H1 (cell line): ENCODE results near the gene BTRC. TPM values are rescaled to one million over a fixed set of nuclear protein-coding genes. Genes with fewer than 3 reads are reported as not detected.

Experiments used
- CTCF ChIA-PET: fragments of 300-600 bp; sonication (Branson Sonifier 250); formaldehyde crosslinking; loops from one replicate; lab custom pipeline; 2021; ENCODE audit not compliant: partially characterized antibody; lab: Charles Lee
- POLR2A ChIA-PET: fragments of 300-600 bp; sonication (Branson Sonifier 250); formaldehyde crosslinking; loops from one replicate; lab custom pipeline; 2021; ENCODE audit warnings: inconsistent platforms; ENCODE audit not compliant: partially characterized antibody; lab: Charles Lee
- DNase-seq, 2 experiments: peaks; one replicate each; pipeline versions ENCODE4 v3.0.0 to v3.0.0-alpha.2; 2010 to 2022; ENCODE audit warnings: low spot score in 2 of 2, low read depth in 1 of 2, mixed read lengths in 1 of 2
- FAIRE-seq: peaks from 2 replicates; lab custom pipeline; 2011; peaks lifted over from hg19 to GRCh38; lab: Jason Lieb, UNC
- H2AFZ ChIP-seq: 2 replicates; pipeline ENCODE4 v1.8.1; 2012; ENCODE audit warnings: low read length, inconsistent platforms
- H2AK5ac ChIP-seq: 2 replicates; pipeline ENCODE4 v1.6.1; 2013; ENCODE audit warnings: low read depth, low read length
- H2BK120ac ChIP-seq: replicated peaks from 2 replicates; pipeline ENCODE3; 2013; ENCODE audit warnings: low read depth, low read length, inconsistent platforms
- H2BK12ac ChIP-seq: 2 replicates; pipeline ENCODE4 v1.6.1; 2013; ENCODE audit warnings: low read depth, low read length
- H2BK15ac ChIP-seq: 2 replicates; pipeline ENCODE4 v1.6.1; 2013; ENCODE audit warnings: low read length
- H2BK20ac ChIP-seq: 2 replicates; pipeline ENCODE4 v1.6.1; 2013; ENCODE audit warnings: low read length
- H2BK5ac ChIP-seq: 2 replicates; pipeline ENCODE4 v1.6.1; 2013; ENCODE audit warnings: low read depth, low read length
- H3K14ac ChIP-seq: 2 replicates; pipeline ENCODE4 v1.6.1; 2013; ENCODE audit warnings: inconsistent platforms; ENCODE audit not compliant: insufficient read length
- H3K18ac ChIP-seq: 2 replicates; pipeline ENCODE4 v1.6.1; 2013; ENCODE audit warnings: low read length; ENCODE audit errors: extremely low read depth
- H3K23ac ChIP-seq: 2 replicates; pipeline ENCODE4 v1.6.1; 2013; ENCODE audit warnings: inconsistent platforms; ENCODE audit not compliant: insufficient read length
- H3K23me2 ChIP-seq: 2 replicates; pipeline ENCODE4 v1.6.1; 2013; ENCODE audit warnings: low read depth, low read length
- H3K27ac ChIP-seq: 2 replicates; pipeline ENCODE4 v1.6.1; 2011; ENCODE audit warnings: low read depth, low read length, inconsistent platforms
- H3K27me3 ChIP-seq, 4 experiments: replicated peaks in 1 of 4; 1 replicate in 1 of 4; 2 replicates in 3 of 4; pipeline versions ENCODE4 v1.6.1 to v1.8.1; 2011 to 2013; ENCODE audit warnings: low read length in 3 of 4, mild to moderate bottlenecking in 3 of 4, inconsistent platforms in 2 of 4, mixed read lengths in 2 of 4, moderate library complexity in 1 of 4; ENCODE audit not compliant: control insufficient read depth in 3 of 4, insufficient read depth in 3 of 4; ENCODE audit errors: extremely low read depth in 1 of 4
- H3K36me3 ChIP-seq, 4 experiments: 2 replicates each; pipeline versions ENCODE4 v1.6.1 to v1.8.1; 2011 to 2013; ENCODE audit warnings: mild to moderate bottlenecking in 4 of 4, low read length in 3 of 4, moderate library complexity in 2 of 4, control low read depth in 1 of 4, inconsistent platforms in 1 of 4; ENCODE audit not compliant: insufficient read depth in 4 of 4, control insufficient read depth in 2 of 4
- H3K4ac ChIP-seq: replicated peaks from 2 replicates; pipeline ENCODE3; 2013; ENCODE audit warnings: low read length, low read depth, mixed read lengths, inconsistent platforms; ENCODE audit not compliant: insufficient read length
- H3K4me1 ChIP-seq, 4 experiments: replicated peaks in 1 of 4; 1 replicate in 1 of 4; 2 replicates in 3 of 4; pipeline versions ENCODE4 v1.6.1 to v1.8.1; 2011 to 2013; ENCODE audit warnings: low read length in 3 of 4, inconsistent platforms in 2 of 4, mixed read lengths in 1 of 4; ENCODE audit not compliant: insufficient read depth in 4 of 4, control insufficient read depth in 3 of 4
- H3K4me2 ChIP-seq, 2 experiments: 2 replicates each; pipeline versions ENCODE4 v1.6.1 to v1.8.1; 2011 to 2013; ENCODE audit warnings: low read depth in 2 of 2, low read length in 2 of 2, control low read depth in 1 of 2, inconsistent platforms in 1 of 2, mild to moderate bottlenecking in 1 of 2; ENCODE audit not compliant: insufficient read depth in 1 of 2
- H3K4me3 ChIP-seq, 4 experiments: fragments of 200-600, 300-600 bp in 1 of 4; sonication (generic), shearing (Covaris generic), sonication (Bioruptor Twin) in 1 of 4; 2 replicates each; pipeline versions ENCODE4 v1.5.1 to v1.8.1; 2011 to 2016; ENCODE audit warnings: low read length in 4 of 4, low read depth in 3 of 4, control low read depth in 2 of 4, inconsistent platforms in 2 of 4, mild to moderate bottlenecking in 2 of 4, mixed read lengths in 1 of 4, moderate library complexity in 1 of 4; ENCODE audit not compliant: insufficient read depth in 2 of 4; ENCODE audit errors: extremely low read depth in 1 of 4
- H3K56ac ChIP-seq: replicated peaks from 2 replicates; pipeline ENCODE3; 2013; ENCODE audit warnings: low read depth, mild to moderate bottlenecking, mixed read lengths, low read length, inconsistent platforms; ENCODE audit not compliant: insufficient read length
- H3K79me1 ChIP-seq: 2 replicates; pipeline ENCODE4 v1.6.1; 2013; ENCODE audit warnings: low read depth, low read length, control low read depth
- H3K79me2 ChIP-seq, 2 experiments: 2 replicates each; pipeline versions ENCODE4 v1.6.1 to v1.8.1; 2012 to 2013; ENCODE audit warnings: low read length in 2 of 2, mild to moderate bottlenecking in 2 of 2, inconsistent platforms in 1 of 2; ENCODE audit not compliant: insufficient read depth in 2 of 2, control insufficient read depth in 1 of 2
- H3K9ac ChIP-seq, 4 experiments: replicated peaks in 1 of 4; 1 replicate in 1 of 4; 2 replicates in 3 of 4; pipeline versions ENCODE4 v1.6.1 to v1.8.1; 2011 to 2013; ENCODE audit warnings: low read depth in 3 of 4, low read length in 3 of 4, control low read depth in 2 of 4, mild to moderate bottlenecking in 2 of 4, moderate library complexity in 2 of 4, inconsistent platforms in 1 of 4; ENCODE audit errors: extremely low read depth in 1 of 4
- H3K9me3 ChIP-seq, 2 experiments: 2 replicates each; pipeline versions ENCODE4 v1.6.1 to v1.8.1; 2012 to 2013; ENCODE audit warnings: mild to moderate bottlenecking in 2 of 2, moderate library complexity in 2 of 2, control low read depth in 1 of 2, inconsistent platforms in 1 of 2, low read depth in 1 of 2, low read length in 1 of 2, mixed read lengths in 1 of 2; ENCODE audit not compliant: insufficient read depth in 2 of 2
- H4K20me1 ChIP-seq, 2 experiments: replicated peaks in 1 of 2; 2 replicates each; pipeline versions ENCODE3 to v1.8.1; 2011 to 2013; ENCODE audit warnings: inconsistent platforms in 2 of 2, low read length in 2 of 2, mild to moderate bottlenecking in 1 of 2; ENCODE audit not compliant: insufficient read depth in 2 of 2, control insufficient read depth in 1 of 2
- H4K5ac ChIP-seq: 2 replicates; pipeline ENCODE4 v1.6.1; 2013; ENCODE audit warnings: low read length, low read depth, mixed read lengths, inconsistent platforms; ENCODE audit not compliant: insufficient read length
- H4K8ac ChIP-seq: 2 replicates; pipeline ENCODE4 v1.8.0; 2013; ENCODE audit warnings: mild to moderate bottlenecking, moderate library complexity, low read length, inconsistent platforms; ENCODE audit not compliant: insufficient read depth; ENCODE audit errors: extremely low read depth
- H4K91ac ChIP-seq: replicated peaks from 2 replicates; pipeline ENCODE3; 2013; ENCODE audit warnings: low read length, mixed read lengths, inconsistent platforms; ENCODE audit not compliant: insufficient read length
- CBX8 ChIP-seq: fragments of 300-800, 300-1000 bp; sonication (generic); IDR thresholded peaks from 2 replicates; pipeline ENCODE4 v1.7.1; 2016; ENCODE audit warnings: low read depth, low read length, borderline replicate concordance
- CEBPB ChIP-seq: IDR thresholded peaks from 2 replicates; pipeline ENCODE4 v1.6.1; 2012; ENCODE audit warnings: low read depth, low read length
- CHD1 ChIP-seq: IDR thresholded peaks from 2 replicates; pipeline ENCODE4 v1.6.1; 2012; ENCODE audit warnings: low read depth, low read length, improper control_type of control experiment
- EGR1 ChIP-seq: IDR thresholded peaks from 2 replicates; pipeline ENCODE4 v1.6.1; 2011; ENCODE audit warnings: low read depth, low read length, borderline replicate concordance
- EP300 ChIP-seq, 2 experiments: IDR thresholded peaks; 1 replicate in 1 of 2; 2 replicates in 1 of 2; pipeline ENCODE4 v1.6.1; 2011 to 2012; ENCODE audit warnings: low read depth in 2 of 2, low read length in 2 of 2, mild to moderate bottlenecking in 2 of 2, borderline replicate concordance in 1 of 2, inconsistent platforms in 1 of 2, moderate library complexity in 1 of 2
- GABPA ChIP-seq: IDR thresholded peaks from 2 replicates; pipeline ENCODE4 v1.6.1; 2011; ENCODE audit warnings: mild to moderate bottlenecking, low read length, moderate library complexity, borderline replicate concordance; ENCODE audit not compliant: insufficient read depth
- HDAC6 ChIP-seq: IDR thresholded peaks from one replicate; pipeline ENCODE4 v1.7.1; 2012; ENCODE audit warnings: low read depth, mild to moderate bottlenecking, inconsistent platforms, low read length, moderate library complexity
- KDM1A ChIP-seq: fragments of 200-600, 300-600 bp; sonication (generic); IDR thresholded peaks from 2 replicates; pipeline ENCODE4 v1.7.1; 2016; ENCODE audit warnings: mild to moderate bottlenecking, low read length, borderline replicate concordance
- SIX5 ChIP-seq: IDR thresholded peaks from 2 replicates; pipeline ENCODE4 v1.6.1; 2011; ENCODE audit warnings: mild to moderate bottlenecking, low read depth, low read length
- SRF ChIP-seq: IDR thresholded peaks from 2 replicates; pipeline ENCODE4 v1.6.1; 2011; ENCODE audit warnings: mild to moderate bottlenecking, low read depth, low read length, moderate library complexity
- TAF7 ChIP-seq: optimal IDR thresholded peaks from 2 replicates; pipeline ENCODE3; 2011; ENCODE audit warnings: low read depth, mild to moderate bottlenecking, inconsistent platforms, low read length, moderate library complexity, borderline replicate concordance
- TBP ChIP-seq: IDR thresholded peaks from 2 replicates; pipeline ENCODE4 v1.6.1; 2011; ENCODE audit warnings: low read depth, low read length, improper control_type of control experiment
- WGBS, 2 experiments: shearing (Covaris generic) in 1 of 2; methylation state at CpG; one replicate each; pipeline versions ENCODE4 v1.1.6 to v1.1.7; 2013 to 2015; ENCODE audit warnings: low lambda C conversion rate in 2 of 2, mixed read lengths in 2 of 2, inconsistent platforms in 1 of 2, low coverage in 1 of 2, missing lambda C conversion rate in 1 of 2; ENCODE audit not compliant: insufficient replicate concordance in 2 of 2, insufficient coverage in 1 of 2, insufficient read length in 1 of 2; ENCODE audit errors: extremely low coverage in 1 of 2, missing lambda C conversion rate in 1 of 2; 5-methylcytosine and 5-hydroxymethylcytosine counted together
- polyA plus RNA-seq, 7 experiments: library from polyadenylated mRNA; depleted of rRNA in 3 of 7; stranded (reverse) in 5 of 7; unstranded in 2 of 7; fragments of >200 nt in 5 of 7; fragments of 200-250 nt in 2 of 7; gene quantifications; 1 replicate in 5 of 7; 2 replicates in 1 of 7; 4 replicates in 1 of 7; pipeline versions ENCODE4 v1.2.1 to v1.2.3, GENCODE V29; 2011 to 2013; ENCODE audit warnings: missing spikeins in 2 of 7, mixed read lengths in 2 of 7
- total RNA-seq: library from RNA; stranded (reverse); fragmentation: NEBNext Ultra II Directional; extraction: Animal tissue kit (Norgen Biotek cat#: 25700); gene quantifications from 2 replicates; pipeline ENCODE4 v1.2.1, GENCODE V29; 2021

The BTRC gene
- total and polyA plus RNA-seq, 2 of the 8 experiments (the other 6 are each of a cell fraction or from before 2014, with no cell fraction given), result 9.9 to 24.7 TPM

GRCh38 chr10:101400585-101400984, 46.6 kb downstream of the BTRC start:
- no peak overlapping the region for H2AK5ac ChIP-seq
- H3K9me3 ChIP-seq, result no peaks in the 10 kb centered on the region
- no peaks in the 10 kb centered on the region for H3K79me2 ChIP-seq
- no peak for DNase-seq
- no peak overlapping the region for H3K14ac ChIP-seq
- no peak overlapping the region for H2BK12ac ChIP-seq
- 85% methylated on average over 3 of the region's 3 CpGs; no CpG with 5 or more reads in 1 of the 2 experiments for WGBS, 2 experiments
- no peak overlapping the region for H3K27ac ChIP-seq
- no peaks in the 10 kb centered on the region for H3K4me1 ChIP-seq
- no peak overlapping the region for H2BK5ac ChIP-seq
- H3K56ac ChIP-seq, result no peak overlapping the region
- no peak overlapping the region for H2BK15ac ChIP-seq
- no peaks in the 10 kb centered on the region for H3K23me2 ChIP-seq
- ChIA-PET POLR2A (no interaction called here), CTCF (interaction anchor here (0.7 to 1.2 kb wide), 5 partner anchors 23 to 239 kb away, joined by 3 read pairs; no protein-coding TSS in a partner anchor)
- no peak overlapping the region for H2BK20ac ChIP-seq
- no peak for FAIRE-seq
- no peak overlapping the region for H4K8ac ChIP-seq
- H3K18ac ChIP-seq, result no peak overlapping the region
- no peaks in the 10 kb centered on the region for H3K27me3 ChIP-seq
- H3K4ac ChIP-seq, result no peak overlapping the region
- H2AFZ ChIP-seq, result no peak overlapping the region
- H3K23ac ChIP-seq, result no peak overlapping the region
- H4K5ac ChIP-seq, result no peak overlapping the region
- no peaks in the 10 kb centered on the region for H3K79me1 ChIP-seq
- peaks cover 0 to 4% of the 10 kb centered on the region in 2 experiments for H4K20me1 ChIP-seq
- H3K36me3 ChIP-seq, result no peaks in the 10 kb centered on the region
- no peak overlapping the region for H4K91ac ChIP-seq
- no peak overlapping the region for H3K4me3 ChIP-seq
- H2BK120ac ChIP-seq, result no peak overlapping the region
- no peak overlapping the region for H3K4me2 ChIP-seq
- no peak overlapping the region for H3K9ac ChIP-seq
- TF ChIP-seq KDM1A (no peak), TAF7 (no peak), GABPA (no peak), CEBPB (no peak), SRF (no peak), EP300 (IDR thresholded peaks at IDR 0.05; ENCODE audit: borderline replicate concordance in 1 of 2, low read depth in 2 of 2, low read length in 2 of 2) (no peak), SIX5 (no peak), CBX8 (no peak), EGR1 (no peak), HDAC6 (no peak), CHD1 (no peak), TBP (no peak)
